Stimulated activated CD4-positive, alpha-beta T cell treated with anti-CD3 and anti-CD28 coated beads, Interleukin-2, amount 100 ng/mL, for 48 hours (primary cell): ENCODE results near the gene MYBPC3.
"Not testable (repeated sequence)": the region's sequence is repeated elsewhere in the genome, so short reads cannot be mapped to it uniquely, and the experiment has no call there.

Experiments used
- DNase-seq, 2 donors: peaks; one replicate each; pipeline ENCODE4 v3.0.0-alpha.2; 2020

The MYBPC3 gene

GRCh38 chr11:47336595-47336994, 15.9 kb downstream of the MYBPC3 start:
- DNase-seq, result no peak

GRCh38 chr11:47335733-47336132, 16.8 kb downstream of the MYBPC3 start:
- no peak for DNase-seq

DNA sequence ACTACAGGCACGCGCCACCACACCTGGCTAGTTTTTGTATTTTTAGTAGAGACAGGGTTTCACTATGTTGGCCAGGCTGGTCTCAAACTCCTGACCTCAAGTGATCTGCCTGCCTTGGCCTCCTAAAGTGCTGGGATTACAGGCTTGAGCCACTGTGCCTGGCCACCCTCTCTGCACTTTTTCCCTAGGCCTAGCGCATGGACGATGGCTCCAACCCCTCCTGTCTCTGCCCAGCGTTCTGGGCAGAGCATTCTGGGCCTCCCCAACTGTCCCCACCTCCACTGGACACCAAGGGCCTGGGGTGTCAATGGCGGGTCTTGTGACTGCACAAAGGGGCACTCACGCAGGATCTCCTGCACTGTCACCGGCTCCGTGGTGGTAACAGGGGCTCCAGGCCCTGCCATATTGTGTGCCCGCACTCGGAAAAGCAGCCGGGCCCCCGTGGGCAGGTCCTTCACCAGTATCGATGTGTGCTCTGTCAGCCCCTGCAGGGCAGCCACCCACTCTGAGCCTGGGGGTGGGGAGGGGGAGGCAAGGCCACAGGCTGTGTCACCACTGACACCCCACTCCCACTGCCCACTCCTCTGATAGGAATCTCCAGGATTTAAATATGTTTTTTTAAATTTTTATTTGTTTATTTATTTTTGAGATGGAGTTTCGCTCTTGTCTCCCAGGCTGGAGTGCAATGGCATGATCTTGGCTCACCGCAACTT, 17.6 kb downstream of the MYBPC3 start:
- DNase-seq, result not testable (repeated sequence)

DNA sequence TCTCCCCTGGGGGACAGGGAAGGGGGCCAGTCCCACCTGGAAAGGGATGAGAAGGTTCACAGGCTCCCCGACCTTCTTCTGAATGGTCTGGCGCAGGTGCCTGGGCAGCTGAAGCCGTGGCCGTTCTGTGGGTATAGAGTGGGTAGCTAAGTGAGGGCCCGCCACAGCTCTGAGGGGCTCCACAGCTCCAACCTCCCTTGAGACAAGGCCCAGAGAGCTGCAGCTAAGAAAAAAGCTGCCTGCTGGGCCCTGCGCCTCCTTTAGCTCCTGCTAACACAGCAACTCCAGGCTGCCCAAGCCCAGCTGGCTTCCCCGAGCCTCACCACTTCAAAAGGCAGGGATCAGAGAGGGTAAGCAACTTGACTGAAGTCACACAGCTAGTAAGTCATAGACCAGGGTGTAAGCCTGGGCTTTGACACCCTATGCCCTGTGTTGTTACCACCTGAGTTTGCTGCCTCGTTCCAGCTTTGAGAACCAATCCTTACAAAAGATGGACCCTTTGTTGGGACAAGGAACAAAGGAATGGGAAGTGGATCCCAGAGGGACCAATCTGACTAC, 18.5 kb downstream of the MYBPC3 start:
- DNase-seq, result no peak

DNA sequence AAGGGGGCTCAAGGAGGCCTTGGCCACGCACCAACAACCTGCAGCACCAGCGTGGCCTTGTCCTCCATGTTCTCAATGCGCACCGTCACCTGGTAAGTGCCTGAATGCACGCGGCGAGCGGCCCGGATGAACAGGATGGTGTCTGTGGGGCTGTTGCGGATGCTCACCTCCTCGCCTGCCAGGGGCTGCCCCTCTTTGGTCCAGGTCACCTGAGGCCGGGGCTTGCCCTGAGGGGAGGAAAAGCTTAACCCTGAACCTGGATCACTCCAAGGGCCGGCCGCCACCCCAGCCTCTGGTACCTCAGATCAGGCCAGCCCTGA, 19.0 kb downstream of the MYBPC3 start:
- no peak for DNase-seq

GRCh38 chr11:47332791-47333525, 19.5 kb downstream of the MYBPC3 start:
- DNase-seq, result no peak

DNA sequence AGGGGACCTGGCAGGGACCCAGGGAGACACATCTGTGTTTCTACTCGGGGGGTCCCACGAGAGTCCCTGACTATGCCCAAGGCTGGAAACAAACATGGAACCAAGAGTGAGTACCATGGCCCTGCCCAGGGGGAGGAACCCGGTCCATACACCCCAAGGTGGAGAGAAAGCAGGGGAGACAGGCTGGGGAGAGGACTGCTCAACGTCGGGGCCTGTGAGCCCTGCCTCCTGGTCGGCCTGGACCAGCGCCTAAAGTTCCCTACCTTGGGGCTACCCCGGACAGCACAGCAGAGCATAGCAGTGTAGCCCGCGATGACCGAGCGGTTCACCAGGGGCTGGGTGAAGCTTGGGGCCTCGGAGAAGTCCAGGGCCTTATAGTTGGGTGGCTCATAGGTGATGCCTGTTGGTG, 20.2 kb downstream of the MYBPC3 start:
- no peak for DNase-seq

DNA sequence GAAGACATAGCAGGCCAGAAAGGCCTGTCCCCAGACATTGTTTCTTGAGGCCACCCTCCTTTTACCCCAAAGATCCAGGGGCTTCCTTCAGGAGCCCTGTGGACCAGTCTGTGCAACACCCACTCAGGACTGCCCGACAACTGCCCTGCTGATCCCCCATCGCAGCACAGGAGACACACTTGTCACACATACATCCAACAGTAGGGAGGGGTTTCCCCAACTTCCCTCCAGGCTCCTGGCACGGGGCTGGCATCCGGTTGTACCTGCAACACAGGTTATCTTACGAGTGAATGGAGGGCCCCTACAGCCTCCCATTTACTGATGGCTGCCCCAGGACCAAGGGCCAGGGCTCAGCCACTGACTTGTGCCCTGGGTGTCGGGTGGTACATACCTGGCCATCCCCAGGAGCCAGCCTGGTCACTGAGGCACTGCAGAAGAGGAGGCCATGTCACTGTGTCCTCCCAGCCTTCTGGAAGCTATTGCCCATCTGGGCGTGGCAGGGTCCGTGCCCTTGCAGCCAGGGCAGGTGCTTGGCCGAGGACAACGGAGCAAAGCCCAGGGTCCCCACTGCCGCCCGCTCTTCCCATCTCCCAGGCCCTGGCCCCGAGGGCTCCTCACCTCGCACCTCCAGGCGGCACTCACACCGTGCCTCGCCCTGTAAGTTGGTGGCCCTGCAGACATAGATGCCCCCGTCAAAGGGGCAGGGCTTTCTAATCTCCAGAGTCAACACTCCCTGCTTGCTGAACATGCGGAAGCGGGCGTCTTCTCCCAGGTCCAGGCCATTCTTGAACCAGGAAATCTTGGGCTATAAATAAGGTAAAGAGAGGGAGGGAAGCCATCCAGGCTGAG, 20.8 kb downstream of the MYBPC3 start:
- no peak for DNase-seq

DNA sequence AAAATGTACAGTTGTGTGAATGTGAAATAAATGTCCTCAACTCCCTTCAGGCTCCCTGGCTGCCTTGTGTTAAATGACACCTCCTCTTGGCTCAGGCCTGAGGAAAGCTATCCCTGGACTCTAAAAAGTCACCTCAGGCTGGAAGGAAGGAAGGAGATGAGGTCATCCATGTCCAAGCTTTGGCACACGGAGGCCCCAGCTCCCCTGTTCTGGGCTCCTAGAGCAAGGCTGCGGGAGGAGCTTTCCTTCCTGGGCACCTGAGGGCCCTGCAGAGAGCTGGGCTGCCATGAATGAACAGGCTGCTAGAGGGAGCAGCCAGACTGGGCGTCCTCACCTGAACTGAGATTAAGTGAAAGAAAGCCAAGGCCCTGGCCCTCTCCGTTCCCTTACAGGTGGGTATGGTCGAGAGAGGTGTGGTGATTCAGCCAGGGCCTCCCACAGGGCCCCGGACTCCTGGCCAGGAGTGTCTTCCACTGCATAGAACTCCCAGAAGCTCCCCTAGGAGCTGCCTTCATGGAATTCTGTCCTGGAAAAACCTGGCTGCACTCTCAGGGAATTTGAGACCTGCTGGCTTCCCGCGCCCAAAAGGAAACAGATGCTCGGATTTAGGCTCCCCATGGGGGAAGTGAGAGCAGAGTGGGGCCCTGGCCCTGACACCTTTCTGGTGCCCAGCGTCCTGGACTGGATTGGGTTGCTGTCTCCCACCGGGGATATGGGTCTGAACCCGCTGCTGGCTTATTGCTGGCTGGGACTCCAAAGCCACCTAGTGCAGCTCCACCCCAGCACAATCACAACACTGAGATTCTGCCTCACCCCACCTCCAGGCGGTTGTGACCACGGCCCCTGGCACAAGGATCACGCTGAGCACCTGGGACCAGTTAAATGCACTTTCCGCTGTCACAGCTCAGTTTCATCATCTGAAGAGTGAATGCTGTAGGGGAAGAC, 22.2 kb downstream of the MYBPC3 start:
- no peak for DNase-seq

DNA sequence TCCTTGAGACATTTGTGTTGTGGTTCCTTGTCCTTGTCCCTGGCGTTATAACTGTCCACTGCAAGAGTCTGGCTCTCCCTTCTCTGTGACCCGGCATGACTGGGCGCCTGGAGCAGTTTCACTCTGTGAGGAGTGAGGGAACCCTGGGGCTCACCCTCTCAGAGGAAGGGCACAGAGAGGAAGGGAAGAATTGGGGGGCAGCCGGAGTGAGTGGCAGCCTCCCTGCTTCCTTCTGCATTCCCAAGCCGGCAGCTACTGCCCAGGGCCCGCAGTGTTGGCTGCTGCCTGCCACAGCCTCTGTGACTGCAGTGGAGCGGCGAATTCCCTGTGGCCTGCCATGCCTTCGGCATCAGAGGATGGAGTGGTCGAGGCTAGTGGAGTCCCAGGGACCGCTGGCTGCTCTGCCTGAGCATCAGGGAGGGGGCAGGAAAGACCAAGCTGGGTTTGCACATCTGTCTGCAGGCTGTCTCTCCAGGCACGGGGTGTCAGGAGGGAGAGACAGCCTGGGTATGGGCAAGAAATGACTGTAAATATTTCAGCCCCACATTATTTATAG, 23.0 kb downstream of the MYBPC3 start:
- DNase-seq, result no peak

GRCh38 chr11:47328449-47329390, 23.8 kb downstream of the MYBPC3 start:
- no peak for DNase-seq

GRCh38 chr11:47327949-47328348, 24.6 kb downstream of the MYBPC3 start:
- no peak for DNase-seq

DNA sequence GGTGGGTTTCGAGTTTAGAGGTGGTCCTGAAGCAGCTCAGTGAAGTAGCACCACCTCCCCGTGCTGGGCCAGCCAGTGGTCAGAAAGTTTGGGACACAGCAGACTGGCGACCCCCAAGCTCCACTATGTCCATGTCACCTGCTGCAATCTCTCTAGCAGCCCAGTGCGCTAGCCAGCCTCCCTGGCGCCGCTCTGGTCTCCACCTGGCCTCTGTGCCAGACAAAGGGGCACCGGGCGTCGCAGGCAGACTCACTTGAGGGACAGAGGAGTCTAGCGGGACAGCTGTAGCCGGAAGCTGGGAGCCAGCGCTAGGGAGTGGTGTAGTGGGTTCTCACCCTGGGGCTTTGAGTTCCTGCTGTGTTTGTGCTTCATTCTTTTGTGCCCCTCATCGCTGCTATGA, 25.5 kb downstream of the MYBPC3 start:
- DNase-seq, result no peak

GRCh38 chr11:47326198-47326597, 26.3 kb downstream of the MYBPC3 start:
- no peak for DNase-seq

DNA sequence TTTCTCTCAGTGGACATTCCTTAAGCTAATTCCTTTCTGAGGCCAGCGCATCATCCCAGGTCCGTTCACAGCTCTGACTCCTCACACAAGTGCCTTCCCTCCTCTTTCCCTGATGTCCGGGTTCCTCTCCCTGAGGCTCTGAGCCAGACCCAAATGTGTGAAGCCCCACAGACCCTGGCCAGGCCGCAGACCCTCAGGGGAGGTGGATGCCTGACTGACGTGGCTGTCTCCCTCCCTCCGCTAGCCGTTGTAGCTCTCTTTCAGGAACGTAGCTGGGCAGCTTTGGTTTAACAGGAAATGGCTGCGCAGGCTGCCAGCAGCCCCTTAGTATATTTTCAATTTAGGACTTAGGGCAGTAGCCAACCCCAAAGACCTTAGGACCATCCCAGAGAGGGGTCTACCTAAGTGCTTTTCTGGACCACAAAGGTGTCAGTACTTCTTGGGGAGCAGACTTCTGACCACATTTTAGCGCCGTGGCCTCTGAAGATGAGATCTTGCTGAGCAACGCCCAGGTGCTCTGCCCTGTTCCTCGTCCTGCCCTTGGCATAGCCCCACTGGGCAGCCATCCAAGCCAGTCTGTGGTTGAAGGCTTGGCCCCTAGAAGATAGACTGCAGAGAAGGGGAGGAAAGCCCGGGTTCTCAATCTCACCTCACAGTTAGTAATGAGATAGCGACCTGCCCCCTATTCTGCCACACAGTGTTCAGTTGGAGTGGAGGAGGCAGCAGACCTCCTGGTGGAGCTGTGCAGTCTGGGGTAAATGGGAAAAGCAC, 27.0 kb downstream of the MYBPC3 start:
- no peak for DNase-seq

GRCh38 chr11:47324520-47324919, 28.0 kb downstream of the MYBPC3 start:
- no peak for DNase-seq

GRCh38 chr11:47318166-47318565, 34.3 kb downstream of the MYBPC3 start:
- DNase-seq, result no peak

DNA sequence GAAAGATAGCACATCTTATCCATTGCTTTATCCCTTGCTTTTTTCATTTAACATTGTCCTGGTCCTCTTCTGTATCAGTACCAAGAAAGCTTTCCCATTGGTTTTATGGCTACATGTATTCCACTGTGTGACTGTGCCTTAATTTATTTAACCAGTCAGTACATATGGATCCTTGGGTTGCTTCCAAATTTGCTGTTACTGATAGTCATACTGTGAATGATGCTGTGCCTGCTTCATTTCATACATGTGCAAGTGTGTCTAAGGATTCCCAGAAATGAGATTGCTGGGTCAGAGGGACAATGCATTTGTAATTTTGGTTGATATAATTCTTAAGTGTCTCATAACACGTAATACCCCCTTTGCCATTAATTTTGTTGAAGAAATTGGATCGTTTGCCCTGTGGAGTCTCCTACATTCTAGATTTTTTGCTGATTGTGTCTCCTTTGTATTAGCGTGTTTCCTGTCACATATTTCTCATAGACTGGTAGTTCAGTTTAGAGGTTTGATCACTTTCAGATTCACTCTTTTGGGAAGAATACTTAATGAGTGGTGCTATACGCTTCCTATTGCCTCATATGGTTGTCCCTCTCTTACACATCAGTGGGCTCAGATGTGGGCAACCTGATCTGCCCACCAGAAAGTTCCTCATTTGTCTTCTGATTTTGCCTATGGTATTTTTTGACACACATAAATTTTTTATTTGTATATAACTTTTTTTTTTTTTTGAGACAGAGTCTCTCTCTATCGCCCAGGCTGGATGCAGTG, 35.3 kb downstream of the MYBPC3 start:
- no peak for DNase-seq

DNA sequence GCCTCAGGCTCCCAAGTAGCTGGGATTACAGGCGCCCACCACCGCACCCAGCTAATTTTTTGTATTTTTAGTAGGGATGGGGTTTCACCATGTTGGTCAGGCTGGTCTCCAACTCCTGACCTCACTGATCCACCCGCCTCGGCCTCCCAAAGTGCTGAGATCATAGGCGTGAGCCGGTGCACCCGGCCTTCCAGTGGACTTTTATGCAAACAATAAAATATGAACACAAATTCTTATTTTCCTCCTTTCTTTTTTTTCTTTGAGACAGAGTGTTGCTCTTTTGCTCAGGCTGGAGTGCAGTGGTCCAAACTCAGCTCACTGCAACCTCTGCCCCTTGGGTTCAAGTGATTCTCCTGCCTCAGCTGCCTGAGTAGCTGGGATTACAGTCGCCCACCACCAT, 36.0 kb downstream of the MYBPC3 start:
- DNase-seq, result not testable (repeated sequence)
